ENCODE measurements around the gene LEKR1.
"Not testable (repeated sequence)": the region's sequence is repeated elsewhere in the genome, so short reads cannot be mapped to it uniquely, and the experiment has no call there.

The LEKR1 gene

DNA sequence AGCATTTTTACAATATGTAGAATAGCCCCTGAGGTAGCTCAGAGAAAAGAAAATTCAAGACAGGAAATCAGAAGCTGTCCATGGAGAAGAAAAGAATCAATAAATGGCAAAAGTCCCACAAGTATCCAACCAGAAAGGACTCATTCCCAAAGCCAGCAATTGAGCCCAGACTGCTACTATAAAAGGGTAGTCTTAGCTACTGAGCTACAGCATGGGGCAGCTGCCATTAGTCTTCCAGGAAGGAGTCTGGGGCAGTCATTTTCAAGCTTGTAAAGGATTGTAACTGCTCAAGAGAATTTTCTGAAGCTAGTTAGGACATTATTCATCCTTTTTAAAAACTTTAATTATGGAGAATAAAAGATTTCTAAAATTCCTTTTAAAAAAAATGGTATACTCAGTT is 10.5 kb downstream of the LEKR1 start:
- DNase-seq (ENCODE audit: low spot score), result no peak

- no peak for DNase-seq (ENCODE audit: low spot score)
Observed at GRCh38 chr3:156837115-156837514, 11.0 kb downstream of the LEKR1 start.

- no peak for DNase-seq (ENCODE audit: low spot score)
Observed at GRCh38 chr3:156838035-156838434, 11.9 kb downstream of the LEKR1 start.

GRCh38 chr3:156840826-156841689 is 14.9 kb downstream of the LEKR1 start:
- no peak for DNase-seq (ENCODE audit: low spot score)

- DNase-seq (ENCODE audit: low spot score), result no peak
Observed at GRCh38 chr3:156843071-156843808, 17.1 kb downstream of the LEKR1 start.

DNA sequence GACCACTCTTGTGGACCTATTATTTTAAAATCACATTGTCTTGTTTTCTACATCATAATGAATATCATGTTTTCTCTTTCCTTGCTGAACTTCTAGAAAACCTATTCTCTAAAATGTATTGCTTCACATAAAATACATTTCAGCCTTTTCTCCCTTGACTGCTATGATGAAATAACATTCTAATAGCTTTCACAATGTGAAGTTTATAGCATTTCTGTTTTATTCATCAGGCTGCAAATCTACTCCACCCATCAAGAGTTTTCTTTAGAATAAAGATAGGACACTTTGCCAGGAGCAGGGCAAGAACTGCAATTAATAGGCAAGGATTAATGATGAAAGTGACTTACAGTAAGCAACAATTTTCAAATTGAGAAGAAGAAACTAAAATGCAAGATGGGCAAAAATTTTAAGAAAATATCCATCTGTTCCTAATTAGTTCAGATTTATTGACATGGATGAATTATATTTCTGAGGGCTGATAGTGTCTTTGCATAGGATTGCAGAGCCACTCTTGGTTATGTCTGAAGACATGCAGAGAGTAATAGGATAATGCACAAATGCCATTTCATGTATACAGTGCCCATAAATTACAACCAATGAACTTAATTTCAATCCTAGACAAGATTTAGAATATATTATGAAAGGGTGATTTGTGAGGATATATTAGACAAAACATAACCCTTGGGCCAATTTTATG is 21.7 kb downstream of the LEKR1 start:
- DNase-seq (ENCODE audit: low spot score), result no peak

DNA sequence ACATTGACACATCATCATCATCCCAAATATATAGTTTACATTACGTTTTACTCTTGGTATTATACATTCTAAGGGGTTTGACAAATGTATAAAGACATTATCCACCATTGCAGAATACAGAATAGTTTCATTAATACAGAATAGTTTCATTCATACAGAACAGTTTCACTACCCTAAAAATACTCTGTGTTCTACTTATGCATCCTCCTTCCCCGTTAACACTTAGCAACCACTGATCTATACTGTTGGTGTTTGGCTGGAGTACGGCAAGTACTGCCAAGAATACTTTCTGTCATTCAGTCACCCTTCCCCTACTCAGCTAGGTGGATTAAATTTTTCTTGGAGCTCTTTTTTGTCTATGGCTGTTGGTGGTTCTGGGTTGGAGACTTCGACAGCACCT is 33.4 kb downstream of the LEKR1 start:
- DNase-seq (ENCODE audit: low spot score), result no peak

GRCh38 chr3:156860873-156861272 is 34.7 kb downstream of the LEKR1 start:
- no peak for DNase-seq (ENCODE audit: low spot score)

DNA sequence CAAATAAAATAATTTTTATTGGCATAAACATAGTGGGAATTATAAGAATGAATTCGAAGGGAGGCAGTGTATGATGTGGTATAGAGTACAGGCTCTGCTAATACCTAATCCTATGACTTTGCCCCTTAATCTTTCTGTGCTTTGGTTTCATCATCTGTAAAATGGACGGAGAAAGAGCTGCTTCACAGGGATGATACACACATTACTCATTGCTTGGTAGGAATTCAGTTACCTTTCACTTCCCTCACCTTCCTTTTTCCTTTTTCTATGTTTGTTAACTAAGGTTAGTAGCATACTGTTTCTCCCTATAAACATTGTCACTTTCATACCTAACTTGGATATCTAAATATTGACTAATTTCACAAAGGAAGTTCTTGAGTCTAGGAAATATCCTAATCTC is 36.2 kb downstream of the LEKR1 start:
- no peak for DNase-seq (ENCODE audit: low spot score)

DNA sequence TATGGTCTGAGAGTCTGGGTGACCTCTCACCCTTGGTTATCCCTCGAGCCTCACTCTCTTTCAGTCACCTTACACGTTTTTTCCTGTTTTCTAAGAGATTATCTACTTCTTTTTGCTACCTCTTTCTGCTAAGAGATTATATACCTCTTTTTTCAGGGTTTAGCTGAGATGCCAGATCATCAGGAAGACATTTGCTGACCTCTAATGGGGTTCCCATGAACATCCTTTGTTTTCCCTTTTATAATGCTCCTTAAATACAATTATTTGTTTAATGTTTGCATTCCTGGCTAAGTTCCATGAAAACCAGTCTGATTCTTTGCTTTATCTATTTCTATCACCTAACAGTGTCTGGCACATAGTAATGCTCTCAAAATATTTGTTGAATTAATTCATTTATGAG is 39.6 kb downstream of the LEKR1 start:
- DNase-seq (ENCODE audit: low spot score), result no peak

GRCh38 chr3:156867174-156867573 is 41.0 kb downstream of the LEKR1 start:
- DNase-seq (ENCODE audit: low spot score), result no peak

GRCh38 chr3:156867920-156868319 is 41.8 kb downstream of the LEKR1 start:
- no peak for DNase-seq (ENCODE audit: low spot score)

DNA sequence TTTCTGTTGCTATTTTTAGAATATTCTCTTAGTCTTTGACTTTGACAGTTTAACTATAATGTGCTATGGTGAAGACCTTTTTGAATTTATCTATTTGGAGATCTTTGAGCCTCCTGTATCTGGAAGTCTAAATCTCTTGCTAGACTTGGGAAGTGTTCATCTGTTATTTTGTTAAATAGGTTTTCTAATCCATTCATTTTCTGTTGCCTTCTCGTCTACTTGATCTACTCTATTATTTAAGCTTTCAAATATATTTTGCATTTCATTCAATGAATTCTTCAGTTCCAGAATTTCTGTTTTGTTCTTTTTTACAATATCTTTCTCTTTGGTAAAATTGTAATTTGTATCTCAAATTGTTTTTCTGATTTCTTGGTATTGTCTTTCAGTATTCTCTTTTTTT is 47.8 kb downstream of the LEKR1 start:
- DNase-seq (ENCODE audit: low spot score), result no peak

GRCh38 chr3:156879491-156879890 is 53.3 kb downstream of the LEKR1 start:
- not testable (repeated sequence) for DNase-seq (ENCODE audit: low spot score)

GRCh38 chr3:156885761-156886160 is 59.6 kb downstream of the LEKR1 start:
- no peak for DNase-seq (ENCODE audit: low spot score)

GRCh38 chr3:156888176-156888575 is 62.0 kb downstream of the LEKR1 start:
- DNase-seq (ENCODE audit: low spot score), result no peak

- no peak for DNase-seq (ENCODE audit: low spot score)
Observed at GRCh38 chr3:156888576-156888975, 62.4 kb downstream of the LEKR1 start.

GRCh38 chr3:156892701-156893100 is 66.5 kb downstream of the LEKR1 start:
- DNase-seq (ENCODE audit: low spot score), result no peak

DNA sequence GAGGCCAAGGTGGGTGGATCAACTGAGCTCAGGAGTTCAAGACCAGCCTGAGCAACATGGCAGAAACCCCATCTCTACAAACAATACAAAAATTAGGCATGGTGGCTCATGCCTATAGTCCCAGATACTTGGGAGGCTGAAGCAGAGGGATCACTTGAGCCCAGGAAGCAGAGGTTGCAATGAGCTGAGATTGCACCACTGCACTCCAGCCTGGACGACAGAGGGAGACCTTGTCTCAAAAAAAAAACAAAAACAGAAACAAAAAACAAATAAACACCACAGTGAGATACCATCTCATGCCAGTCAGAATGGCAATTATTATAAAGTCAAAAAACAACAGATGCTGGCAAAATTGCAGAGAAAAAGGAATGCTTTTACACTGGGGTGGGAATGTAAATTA is 69.2 kb downstream of the LEKR1 start:
- DNase-seq (ENCODE audit: low spot score), result not testable (repeated sequence)

GRCh38 chr3:156897851-156898250 is 71.7 kb downstream of the LEKR1 start:
- DNase-seq (ENCODE audit: low spot score), result not testable (repeated sequence)

DNA sequence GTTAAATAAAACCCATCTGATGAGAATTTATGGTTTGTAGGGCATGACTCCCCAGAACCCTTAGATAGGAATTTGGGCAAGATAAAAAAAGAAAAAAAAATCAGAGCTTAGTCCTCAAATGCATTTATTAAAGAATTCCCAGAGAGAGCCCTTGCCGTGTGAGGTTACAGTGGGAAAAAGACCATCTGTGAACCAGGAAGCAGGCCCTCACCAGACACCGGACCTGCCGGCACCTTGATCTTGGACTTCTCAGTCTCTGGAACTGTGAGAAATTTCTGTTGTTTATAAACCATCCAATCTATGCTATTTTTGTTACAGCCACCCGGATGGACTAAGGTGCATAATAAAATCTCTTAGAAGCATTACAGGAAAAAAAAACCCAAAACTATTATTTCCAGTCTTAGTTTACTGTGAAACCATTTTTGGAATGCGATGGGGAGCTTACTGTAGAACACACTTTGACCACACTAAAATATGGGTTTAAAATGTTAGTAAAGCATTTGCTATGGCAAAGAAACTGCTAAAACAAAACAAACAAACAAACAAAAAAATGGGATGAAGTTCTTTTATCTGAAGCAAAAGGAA is 72.2 kb downstream of the LEKR1 start:
- no peak for DNase-seq (ENCODE audit: low spot score)

DNA sequence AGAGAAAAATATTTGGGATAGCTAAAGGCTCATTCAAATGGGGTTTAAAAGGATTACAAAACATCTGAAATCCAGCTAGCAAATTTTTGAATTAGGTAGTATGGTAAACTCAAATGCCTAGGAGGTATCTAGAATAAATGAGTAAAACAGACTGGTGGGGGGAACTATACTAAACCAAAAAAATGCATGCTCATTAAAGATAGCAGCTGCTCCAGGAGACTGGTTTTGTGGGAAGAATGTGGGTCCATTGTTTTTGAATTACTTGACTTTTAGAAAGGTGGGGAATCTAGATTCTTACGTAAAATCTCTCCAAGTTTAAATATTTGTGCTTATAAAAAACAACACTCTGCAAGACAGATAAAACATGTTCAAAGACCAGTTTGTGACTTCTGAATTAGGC is 73.8 kb downstream of the LEKR1 start:
- no peak for DNase-seq (ENCODE audit: low spot score)
